Measurements from ENCODE around the gene GAK. TPM values are rescaled to one million over a fixed set of nuclear protein-coding genes. Genes with fewer than 3 reads are reported as not detected.

Gene GAK
- polyA plus RNA-seq, 1 donor from 2014 or later = 58.8 TPM

DNA sequence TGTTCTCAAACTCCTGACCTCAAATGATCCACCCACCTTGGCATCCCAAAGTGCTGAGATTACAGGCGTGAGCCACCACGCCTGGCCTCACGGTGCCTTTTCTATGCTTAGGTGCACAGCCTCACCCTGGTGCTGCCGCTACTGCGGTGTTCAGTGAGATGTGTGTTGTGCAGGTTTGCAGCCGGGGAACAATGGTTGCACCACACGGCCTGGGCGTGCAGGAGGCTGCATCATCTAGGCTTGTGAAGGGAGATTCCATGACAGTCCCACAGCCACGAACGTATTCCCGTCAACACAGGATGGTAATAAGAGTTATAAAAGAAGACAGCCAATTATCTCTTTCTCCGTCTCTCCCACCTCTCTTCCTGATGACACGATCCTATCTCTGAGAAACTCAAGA is 128.2 kb downstream of the GAK start:
- no peak for TF ChIP-seq EP300 (conservative IDR thresholded peaks at IDR 0.05; ENCODE audit: poor library complexity, severe bottlenecking)
- no peak for TF ChIP-seq POLR2AphosphoS5 (IDR thresholded peaks at IDR 0.05)
- TF ChIP-seq, protein P1, sequence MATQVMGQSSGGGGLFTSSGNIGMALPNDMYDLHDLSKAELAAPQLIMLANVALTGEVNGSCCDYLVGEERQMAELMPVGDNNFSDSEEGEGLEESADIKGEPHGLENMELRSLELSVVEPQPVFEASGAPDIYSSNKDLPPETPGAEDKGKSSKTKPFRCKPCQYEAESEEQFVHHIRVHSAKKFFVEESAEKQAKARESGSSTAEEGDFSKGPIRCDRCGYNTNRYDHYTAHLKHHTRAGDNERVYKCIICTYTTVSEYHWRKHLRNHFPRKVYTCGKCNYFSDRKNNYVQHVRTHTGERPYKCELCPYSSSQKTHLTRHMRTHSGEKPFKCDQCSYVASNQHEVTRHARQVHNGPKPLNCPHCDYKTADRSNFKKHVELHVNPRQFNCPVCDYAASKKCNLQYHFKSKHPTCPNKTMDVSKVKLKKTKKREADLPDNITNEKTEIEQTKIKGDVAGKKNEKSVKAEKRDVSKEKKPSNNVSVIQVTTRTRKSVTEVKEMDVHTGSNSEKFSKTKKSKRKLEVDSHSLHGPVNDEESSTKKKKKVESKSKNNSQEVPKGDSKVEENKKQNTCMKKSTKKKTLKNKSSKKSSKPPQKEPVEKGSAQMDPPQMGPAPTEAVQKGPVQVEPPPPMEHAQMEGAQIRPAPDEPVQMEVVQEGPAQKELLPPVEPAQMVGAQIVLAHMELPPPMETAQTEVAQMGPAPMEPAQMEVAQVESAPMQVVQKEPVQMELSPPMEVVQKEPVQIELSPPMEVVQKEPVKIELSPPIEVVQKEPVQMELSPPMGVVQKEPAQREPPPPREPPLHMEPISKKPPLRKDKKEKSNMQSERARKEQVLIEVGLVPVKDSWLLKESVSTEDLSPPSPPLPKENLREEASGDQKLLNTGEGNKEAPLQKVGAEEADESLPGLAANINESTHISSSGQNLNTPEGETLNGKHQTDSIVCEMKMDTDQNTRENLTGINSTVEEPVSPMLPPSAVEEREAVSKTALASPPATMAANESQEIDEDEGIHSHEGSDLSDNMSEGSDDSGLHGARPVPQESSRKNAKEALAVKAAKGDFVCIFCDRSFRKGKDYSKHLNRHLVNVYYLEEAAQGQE (IDR thresholded peaks at IDR 0.05; ENCODE audit: borderline replicate concordance) = no peak
- no peak for TF ChIP-seq EZH2 (IDR thresholded peaks at IDR 0.05; ENCODE audit: borderline replicate concordance, insufficient read depth, low read length, poor library complexity, severe bottlenecking)
- no peak for TF ChIP-seq SMC3 (conservative IDR thresholded peaks at IDR 0.05; ENCODE audit: poor library complexity)
- TF ChIP-seq RAD21 (conservative IDR thresholded peaks at IDR 0.05) = no peak
- no peak for TF ChIP-seq TAF1 (IDR thresholded peaks at IDR 0.05; ENCODE audit: low read depth)
- no peak for TF ChIP-seq MXI1 (conservative IDR thresholded peaks at IDR 0.05; ENCODE audit: poor library complexity, severe bottlenecking)
- TF ChIP-seq CTCF (IDR thresholded peaks at IDR 0.05; ENCODE audit: poor library complexity, severe bottlenecking) = no peak
- Histone ChIP-seq H3K36me3 (ENCODE audit: insufficient read depth, low read length) (peaks cover 12% of the 10 kb centered on the region), H3K9ac (ENCODE audit: low read length) (no peak overlapping the region), H3K4me2 (ENCODE audit: low read length) (no peak overlapping the region), H3K27ac (ENCODE audit: low read length) (no peak overlapping the region), H3K9me2 (ENCODE audit: insufficient read depth, low read length) (no peaks in the 10 kb centered on the region), H3K4me3 (ENCODE audit: low read length) (no peak overlapping the region), H2AFZ (ENCODE audit: low read depth, low read length) (no peak overlapping the region), H3K79me2 (replicated peaks; ENCODE audit: insufficient read depth, low read length) (no peaks in the 10 kb centered on the region), H4K20me1 (ENCODE audit: insufficient read depth) (no peaks in the 10 kb centered on the region), H3K27me3 (ENCODE audit: insufficient read depth, low read depth, low read length) (no peaks in the 10 kb centered on the region), H3F3A (ENCODE audit: insufficient read depth, low read length, poor library complexity, severe bottlenecking) (no peaks in the 10 kb centered on the region), H3K9me3 (ENCODE audit: low read length) (peaks cover 25% of the 10 kb centered on the region)

GRCh38 chr4:801436-802124 is 130.5 kb downstream of the GAK start:
- Histone ChIP-seq H3K4me3 (ENCODE audit: low read length) (no peak overlapping the region), H3K9me3 (ENCODE audit: low read length) (peaks cover 25% of the 10 kb centered on the region), H3K36me3 (ENCODE audit: insufficient read depth, low read length) (peaks cover 12% of the 10 kb centered on the region), H3K4me2 (ENCODE audit: low read length) (no peak overlapping the region), H3K79me2 (replicated peaks; ENCODE audit: insufficient read depth, low read length) (no peaks in the 10 kb centered on the region), H3K9me2 (ENCODE audit: insufficient read depth, low read length) (no peaks in the 10 kb centered on the region), H3K9ac (ENCODE audit: low read length) (no peak overlapping the region), H3K27me3 (ENCODE audit: insufficient read depth, low read depth, low read length) (peaks cover 3% of the 10 kb centered on the region), H2AFZ (ENCODE audit: low read depth, low read length) (no peak overlapping the region), H3K27ac (ENCODE audit: low read length) (no peak overlapping the region), H3F3A (ENCODE audit: insufficient read depth, low read length, poor library complexity, severe bottlenecking) (no peaks in the 10 kb centered on the region), H4K20me1 (ENCODE audit: insufficient read depth) (no peaks in the 10 kb centered on the region)
- TF ChIP-seq POLR2AphosphoS5 (IDR thresholded peaks at IDR 0.05) (no peak), RAD21 (conservative IDR thresholded peaks at IDR 0.05) (no peak), EZH2 (IDR thresholded peaks at IDR 0.05; ENCODE audit: borderline replicate concordance, insufficient read depth, low read length, poor library complexity, severe bottlenecking) (no peak), TAF1 (IDR thresholded peaks at IDR 0.05; ENCODE audit: low read depth) (no peak), SMC3 (conservative IDR thresholded peaks at IDR 0.05; ENCODE audit: poor library complexity) (no peak), EP300 (conservative IDR thresholded peaks at IDR 0.05; ENCODE audit: poor library complexity, severe bottlenecking) (no peak), CTCF (IDR thresholded peaks at IDR 0.05; ENCODE audit: poor library complexity, severe bottlenecking) (no peak), MXI1 (conservative IDR thresholded peaks at IDR 0.05; ENCODE audit: poor library complexity, severe bottlenecking) (no peak)
- TF ChIP-seq, protein P1 (IDR thresholded peaks at IDR 0.05; ENCODE audit: borderline replicate concordance) = no peak
